ENCODE results near the gene DGKQ. TPM values are rescaled to one million over a fixed set of nuclear protein-coding genes. Genes with fewer than 3 reads are reported as not detected.

DGKQ gene
- total RNA-seq, 1 experiment from 2014 or later: 22.0 TPM

DNA sequence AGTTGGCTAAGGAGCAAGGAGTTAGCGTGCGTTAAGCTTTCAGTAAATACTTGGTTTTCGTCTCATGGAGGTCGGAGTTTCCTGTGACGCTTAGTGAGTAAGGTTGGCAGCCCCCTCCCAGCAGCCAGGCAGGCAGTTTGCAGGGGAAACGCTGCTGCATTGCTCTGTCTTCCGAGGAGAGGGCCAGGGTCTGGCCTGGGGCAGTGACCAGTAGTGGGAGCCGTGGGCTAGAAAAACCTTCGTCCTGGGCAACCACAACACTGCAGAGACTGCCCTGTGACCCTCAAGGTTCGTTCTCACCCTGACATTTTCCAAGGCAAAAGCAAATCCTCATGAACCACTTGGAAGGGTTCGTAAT lies 40.7 kb downstream of the DGKQ start:
- Histone ChIP-seq H2AFZ (ENCODE audit: low read depth, low read length, poor library complexity, severe bottlenecking) (peak overlapping the region; percentile 49), H3K4me2 (ENCODE audit: low read length) (peak overlapping the region; percentile 100), H3K9me2 (ENCODE audit: insufficient read depth) (no peaks in the 10 kb centered on the region), H3K27me3 (ENCODE audit: insufficient read depth, low read length) (no peaks in the 10 kb centered on the region), H3K36me3 (ENCODE audit: control insufficient read depth in 1 of 2, insufficient read depth in 2 of 2, low read length in 2 of 2) (no peaks in the 10 kb centered on the region), H3K9me3 (ENCODE audit: control insufficient read depth in 1 of 2, insufficient read depth in 1 of 2, low read depth in 1 of 2, low read length in 2 of 2) (no peaks in the 10 kb centered on the region), H3K79me2 (ENCODE audit: insufficient read depth, low read length) (peaks cover 54% of the 10 kb centered on the region), H4K20me1 (ENCODE audit: insufficient read depth) (no peaks in the 10 kb centered on the region), H3K27ac (ENCODE audit: low read depth, low read length) (peak overlapping the region; percentile 84), H3K9ac (ENCODE audit: low read length) (peak overlapping the region; percentile 99), H3K4me3 (replicated peaks in 1 of 2; ENCODE audit: low read depth in 1 of 2, low read length in 2 of 2) (peak overlapping the region; percentile 91 to 98), H3K4me1 (ENCODE audit: control insufficient read depth in 1 of 2, insufficient read depth in 2 of 2, low read length in 2 of 2) (peaks cover 6 to 14% of the 10 kb centered on the region in 2 experiments; a peak in 3 of 4 replicates)
- POLR2A ChIA-PET: interaction anchor here (1.0 kb wide), 1 partner anchor 52 kb away, joined by 4 read pairs; no protein-coding TSS in a partner anchor
- CTCF ChIA-PET: interaction anchor here (1.0 to 1.2 kb wide), 2 partner anchors 55 to 190 kb away, joined by 3 to 7 read pairs; partner anchors contain the start of gene IDUA
- intact Hi-C loops (cut with micrococcal nuclease): loop anchor here (1.0 kb wide), 1 partner anchor 53 kb away; no protein-coding TSS in a partner anchor
- no peak for TF ChIP-seq JUND (IDR thresholded peaks at IDR 0.05)
- TF ChIP-seq RAD21 (IDR thresholded peaks at IDR 0.05; ENCODE audit: low read depth): peak; percentile 25; the same call in 1 of the 2 replicates
- DNase-seq (ENCODE audit: low read depth, low spot score): no peak
- TSS peak; percentile 87 for BruUV-seq (replicated peaks)
- ATAC-seq: peak; percentile 25; the same call in 1 of the 2 replicates
- RAD21 ChIA-PET (ENCODE audit: low non-redundant PET in 1 of 2, low total read pairs in 2 of 2, uncharacterized antibody in 2 of 2, unreplicated experiment in 2 of 2): no interaction called here

DNA sequence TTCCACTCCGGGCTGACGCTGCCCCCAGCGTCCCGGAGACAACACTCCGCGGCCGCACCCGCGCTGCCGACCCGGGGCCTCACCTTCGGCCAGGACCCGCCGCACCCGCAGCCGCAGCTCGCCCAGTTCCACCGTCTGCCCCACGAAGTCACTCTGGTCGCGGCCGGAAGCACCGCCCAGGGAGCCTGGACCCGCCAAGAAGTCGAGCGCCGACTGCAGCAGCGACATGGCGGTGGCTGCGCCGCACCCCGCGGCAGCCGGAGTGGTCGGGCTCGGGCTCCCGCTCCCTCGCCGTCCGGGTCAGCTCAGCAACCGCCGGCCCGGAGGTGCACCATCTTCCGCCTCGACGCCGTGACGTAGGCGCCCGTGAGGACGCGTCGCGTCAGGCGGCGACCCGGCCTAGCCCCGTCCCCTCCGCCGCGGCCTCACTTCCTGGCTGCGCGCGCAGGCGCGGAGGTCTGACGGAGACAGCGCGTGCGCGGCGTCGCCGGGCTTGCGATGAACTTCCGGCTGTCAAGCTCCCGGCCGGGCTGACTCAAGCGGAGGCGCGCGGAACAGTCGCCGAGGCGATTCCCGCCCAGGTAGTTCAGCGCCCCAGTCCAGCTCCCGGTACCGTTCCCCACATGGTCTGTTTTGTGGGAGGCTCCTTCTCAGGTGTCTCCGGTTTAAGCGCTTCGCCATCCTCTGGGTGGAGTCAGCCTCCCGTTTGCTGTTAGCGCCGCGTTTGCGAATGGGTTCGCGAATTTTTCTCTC lies 41.2 kb downstream of the DGKQ start, which contains the start of the genes GAK and TMEM175:
TSS of gene GAK (minus strand) at position 357 of the 753 bp plus-strand sequence. CDS start at position 228, 129 bp downstream.
TSS of gene TMEM175 (plus strand) at position 501 of the 753 bp plus-strand sequence. CDS start 15,280 bp downstream, outside the sequence.
- RAD21 ChIA-PET (ENCODE audit: low non-redundant PET in 1 of 2, low total read pairs in 2 of 2, uncharacterized antibody in 2 of 2, unreplicated experiment in 2 of 2): no interaction called here
- peaks cover 55% of the 10 kb centered on the region for H3K79me2 ChIP-seq (ENCODE audit: insufficient read depth, low read length)
- CTCF ChIA-PET: interaction anchor here (1.0 to 1.2 kb wide), 2 partner anchors 55 to 190 kb away, joined by 3 to 7 read pairs; partner anchors contain the start of gene IDUA
- peak; percentile 74 for TF ChIP-seq POLR2A (IDR thresholded peaks at IDR 0.05; ENCODE audit: borderline replicate concordance, extremely low read depth, insufficient read depth, insufficient read length)
- TF ChIP-seq, protein P1, sequence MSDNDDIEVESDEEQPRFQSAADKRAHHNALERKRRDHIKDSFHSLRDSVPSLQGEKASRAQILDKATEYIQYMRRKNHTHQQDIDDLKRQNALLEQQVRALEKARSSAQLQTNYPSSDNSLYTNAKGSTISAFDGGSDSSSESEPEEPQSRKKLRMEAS (IDR thresholded peaks at IDR 0.05): peak; percentile 85
- no peak for TF ChIP-seq EZH2 (IDR thresholded peaks at IDR 0.05)
- TF ChIP-seq FOSL1 (IDR thresholded peaks at IDR 0.05; ENCODE audit: low read depth): no peak
- no peak for TF ChIP-seq TCF7L2 (IDR thresholded peaks at IDR 0.05; ENCODE audit: borderline replicate concordance, extremely low read depth, insufficient read depth, insufficient read length)
- TF ChIP-seq SRF (IDR thresholded peaks at IDR 0.05; ENCODE audit: low read depth): peak; percentile 51; the same call in 1 of the 2 replicates
- TF ChIP-seq CEBPB (IDR thresholded peaks at IDR 0.05; ENCODE audit: low read depth): no peak
- peak; percentile 88 for TF ChIP-seq ELF1 (IDR thresholded peaks at IDR 0.05; ENCODE audit: borderline replicate concordance, low read depth)
- peak; percentile 87 for TF ChIP-seq POLR2AphosphoS5 (IDR thresholded peaks at IDR 0.05; ENCODE audit: low read depth, low read length)
- TF ChIP-seq, protein P2, sequence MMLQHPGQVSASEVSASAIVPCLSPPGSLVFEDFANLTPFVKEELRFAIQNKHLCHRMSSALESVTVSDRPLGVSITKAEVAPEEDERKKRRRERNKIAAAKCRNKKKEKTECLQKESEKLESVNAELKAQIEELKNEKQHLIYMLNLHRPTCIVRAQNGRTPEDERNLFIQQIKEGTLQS (IDR thresholded peaks at IDR 0.05): no peak
- TF ChIP-seq, protein P3, sequence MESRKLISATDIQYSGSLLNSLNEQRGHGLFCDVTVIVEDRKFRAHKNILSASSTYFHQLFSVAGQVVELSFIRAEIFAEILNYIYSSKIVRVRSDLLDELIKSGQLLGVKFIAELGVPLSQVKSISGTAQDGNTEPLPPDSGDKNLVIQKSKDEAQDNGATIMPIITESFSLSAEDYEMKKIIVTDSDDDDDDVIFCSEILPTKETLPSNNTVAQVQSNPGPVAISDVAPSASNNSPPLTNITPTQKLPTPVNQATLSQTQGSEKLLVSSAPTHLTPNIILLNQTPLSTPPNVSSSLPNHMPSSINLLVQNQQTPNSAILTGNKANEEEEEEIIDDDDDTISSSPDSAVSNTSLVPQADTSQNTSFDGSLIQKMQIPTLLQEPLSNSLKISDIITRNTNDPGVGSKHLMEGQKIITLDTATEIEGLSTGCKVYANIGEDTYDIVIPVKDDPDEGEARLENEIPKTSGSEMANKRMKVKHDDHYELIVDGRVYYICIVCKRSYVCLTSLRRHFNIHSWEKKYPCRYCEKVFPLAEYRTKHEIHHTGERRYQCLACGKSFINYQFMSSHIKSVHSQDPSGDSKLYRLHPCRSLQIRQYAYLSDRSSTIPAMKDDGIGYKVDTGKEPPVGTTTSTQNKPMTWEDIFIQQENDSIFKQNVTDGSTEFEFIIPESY (IDR thresholded peaks at IDR 0.05; ENCODE audit: extremely low read depth, insufficient replicate concordance, low read length): no peak
- TF ChIP-seq ZNF274 (IDR thresholded peaks at IDR 0.05; ENCODE audit: low read depth, low read length): no peak

More for the DNA sequence above, 41.2 kb downstream of the DGKQ start, which contains the start of the genes GAK and TMEM175:
- BruUV-seq (replicated peaks): no TSS peak
- peak; percentile 91 for DNase-seq (ENCODE audit: low read depth, low spot score)
- Histone ChIP-seq H3K27ac (ENCODE audit: low read depth, low read length) (peak within 1 kb of the TSS; percentile 84), H2AFZ (ENCODE audit: low read depth, low read length, poor library complexity, severe bottlenecking) (peak within 1 kb of the TSS; percentile 49), H4K20me1 (ENCODE audit: insufficient read depth) (no peaks in the 10 kb centered on the region), H3K9me3 (ENCODE audit: control insufficient read depth in 1 of 2, insufficient read depth in 1 of 2, low read depth in 1 of 2, low read length in 2 of 2) (no peaks in the 10 kb centered on the region), H3K4me3 (replicated peaks in 1 of 2; ENCODE audit: low read depth in 1 of 2, low read length in 2 of 2) (peak within 1 kb of the TSS; percentile 91 to 98), H3K9ac (ENCODE audit: low read length) (peak within 1 kb of the TSS; percentile 99), H3K27me3 (ENCODE audit: insufficient read depth, low read length) (no peaks in the 10 kb centered on the region), H3K4me1 (ENCODE audit: control insufficient read depth in 1 of 2, insufficient read depth in 2 of 2, low read length in 2 of 2) (peaks cover 6 to 14% of the 10 kb centered on the region in 2 experiments; a peak in 3 of 4 replicates), H3K36me3 (ENCODE audit: control insufficient read depth in 1 of 2, insufficient read depth in 2 of 2, low read length in 2 of 2) (no peaks in the 10 kb centered on the region), H3K9me2 (ENCODE audit: insufficient read depth) (no peaks in the 10 kb centered on the region), H3K4me2 (ENCODE audit: low read length) (peak within 1 kb of the TSS; percentile 100)
- intact Hi-C loops (cut with micrococcal nuclease): loop anchor here (1.0 kb wide), 1 partner anchor 53 kb away; no protein-coding TSS in a partner anchor
- peak; percentile 98 for ATAC-seq
- POLR2A ChIA-PET: interaction anchor here (1.0 kb wide), 1 partner anchor 53 kb away, joined by 4 read pairs; no protein-coding TSS in a partner anchor
